ENCODE data around the gene LYPD6.

DNA sequence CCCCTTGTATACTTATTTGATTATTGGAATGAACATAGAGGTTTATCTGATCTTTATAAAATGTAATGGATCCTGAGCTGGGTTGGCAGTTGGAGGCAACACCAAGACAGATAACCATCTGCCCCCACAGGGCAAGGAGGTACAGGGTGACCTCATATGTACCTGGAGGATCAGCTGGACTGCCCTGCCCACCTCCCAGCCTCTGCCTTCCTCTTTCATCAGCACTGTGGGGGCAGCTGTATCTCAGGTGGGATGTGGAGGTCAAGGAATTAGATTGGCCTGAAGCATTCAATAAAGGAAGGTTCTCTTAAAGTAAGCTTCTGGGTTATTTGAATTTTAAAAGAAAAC is 92.6 kb downstream of the LYPD6 start:
- TF ChIP-seq OSR2 (tag by site-specific recombination; IDR thresholded peaks at IDR 0.05) (no peak), REPIN1 (tag by site-specific recombination; IDR thresholded peaks at IDR 0.05; ENCODE audit: low read depth) (no peak), ZNF510 (tag by site-specific recombination; IDR thresholded peaks at IDR 0.05; ENCODE audit: insufficient replicate concordance) (no peak), ZNF426 (tag by site-specific recombination; IDR thresholded peaks at IDR 0.05) (no peak), ZNF10 (tag by site-specific recombination; IDR thresholded peaks at IDR 0.05) (no peak)
- TF ChIP-seq, protein P1, sequence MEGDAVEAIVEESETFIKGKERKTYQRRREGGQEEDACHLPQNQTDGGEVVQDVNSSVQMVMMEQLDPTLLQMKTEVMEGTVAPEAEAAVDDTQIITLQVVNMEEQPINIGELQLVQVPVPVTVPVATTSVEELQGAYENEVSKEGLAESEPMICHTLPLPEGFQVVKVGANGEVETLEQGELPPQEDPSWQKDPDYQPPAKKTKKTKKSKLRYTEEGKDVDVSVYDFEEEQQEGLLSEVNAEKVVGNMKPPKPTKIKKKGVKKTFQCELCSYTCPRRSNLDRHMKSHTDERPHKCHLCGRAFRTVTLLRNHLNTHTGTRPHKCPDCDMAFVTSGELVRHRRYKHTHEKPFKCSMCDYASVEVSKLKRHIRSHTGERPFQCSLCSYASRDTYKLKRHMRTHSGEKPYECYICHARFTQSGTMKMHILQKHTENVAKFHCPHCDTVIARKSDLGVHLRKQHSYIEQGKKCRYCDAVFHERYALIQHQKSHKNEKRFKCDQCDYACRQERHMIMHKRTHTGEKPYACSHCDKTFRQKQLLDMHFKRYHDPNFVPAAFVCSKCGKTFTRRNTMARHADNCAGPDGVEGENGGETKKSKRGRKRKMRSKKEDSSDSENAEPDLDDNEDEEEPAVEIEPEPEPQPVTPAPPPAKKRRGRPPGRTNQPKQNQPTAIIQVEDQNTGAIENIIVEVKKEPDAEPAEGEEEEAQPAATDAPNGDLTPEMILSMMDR (tag by site-specific recombination; IDR thresholded peaks at IDR 0.05), result no peak
- TF ChIP-seq, protein P2, sequence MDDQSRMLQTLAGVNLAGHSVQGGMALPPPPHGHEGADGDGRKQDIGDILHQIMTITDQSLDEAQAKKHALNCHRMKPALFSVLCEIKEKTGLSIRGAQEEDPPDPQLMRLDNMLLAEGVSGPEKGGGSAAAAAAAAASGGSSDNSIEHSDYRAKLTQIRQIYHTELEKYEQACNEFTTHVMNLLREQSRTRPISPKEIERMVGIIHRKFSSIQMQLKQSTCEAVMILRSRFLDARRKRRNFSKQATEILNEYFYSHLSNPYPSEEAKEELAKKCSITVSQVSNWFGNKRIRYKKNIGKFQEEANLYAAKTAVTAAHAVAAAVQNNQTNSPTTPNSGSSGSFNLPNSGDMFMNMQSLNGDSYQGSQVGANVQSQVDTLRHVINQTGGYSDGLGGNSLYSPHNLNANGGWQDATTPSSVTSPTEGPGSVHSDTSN (CRISPR knock-in tag; IDR thresholded peaks at IDR 0.05), result no peak
- TF ChIP-seq, protein P3, sequence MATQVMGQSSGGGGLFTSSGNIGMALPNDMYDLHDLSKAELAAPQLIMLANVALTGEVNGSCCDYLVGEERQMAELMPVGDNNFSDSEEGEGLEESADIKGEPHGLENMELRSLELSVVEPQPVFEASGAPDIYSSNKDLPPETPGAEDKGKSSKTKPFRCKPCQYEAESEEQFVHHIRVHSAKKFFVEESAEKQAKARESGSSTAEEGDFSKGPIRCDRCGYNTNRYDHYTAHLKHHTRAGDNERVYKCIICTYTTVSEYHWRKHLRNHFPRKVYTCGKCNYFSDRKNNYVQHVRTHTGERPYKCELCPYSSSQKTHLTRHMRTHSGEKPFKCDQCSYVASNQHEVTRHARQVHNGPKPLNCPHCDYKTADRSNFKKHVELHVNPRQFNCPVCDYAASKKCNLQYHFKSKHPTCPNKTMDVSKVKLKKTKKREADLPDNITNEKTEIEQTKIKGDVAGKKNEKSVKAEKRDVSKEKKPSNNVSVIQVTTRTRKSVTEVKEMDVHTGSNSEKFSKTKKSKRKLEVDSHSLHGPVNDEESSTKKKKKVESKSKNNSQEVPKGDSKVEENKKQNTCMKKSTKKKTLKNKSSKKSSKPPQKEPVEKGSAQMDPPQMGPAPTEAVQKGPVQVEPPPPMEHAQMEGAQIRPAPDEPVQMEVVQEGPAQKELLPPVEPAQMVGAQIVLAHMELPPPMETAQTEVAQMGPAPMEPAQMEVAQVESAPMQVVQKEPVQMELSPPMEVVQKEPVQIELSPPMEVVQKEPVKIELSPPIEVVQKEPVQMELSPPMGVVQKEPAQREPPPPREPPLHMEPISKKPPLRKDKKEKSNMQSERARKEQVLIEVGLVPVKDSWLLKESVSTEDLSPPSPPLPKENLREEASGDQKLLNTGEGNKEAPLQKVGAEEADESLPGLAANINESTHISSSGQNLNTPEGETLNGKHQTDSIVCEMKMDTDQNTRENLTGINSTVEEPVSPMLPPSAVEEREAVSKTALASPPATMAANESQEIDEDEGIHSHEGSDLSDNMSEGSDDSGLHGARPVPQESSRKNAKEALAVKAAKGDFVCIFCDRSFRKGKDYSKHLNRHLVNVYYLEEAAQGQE (tag by site-specific recombination; IDR thresholded peaks at IDR 0.05), result no peak
